ENCODE data around the gene RGMA. TPM values are rescaled to one million over a fixed set of nuclear protein-coding genes. Genes with fewer than 3 reads are reported as not detected.
A peak's percentile ranks its signal among the peaks of the same experiment; 100 is the strongest.
"Not testable (repeated sequence)": the region's sequence is repeated elsewhere in the genome, so short reads cannot be mapped to it uniquely, and the experiment has no call there.

The RGMA gene
- total and polyA plus RNA-seq, 2 of the 8 experiments (the other 6 are each of a cell fraction or from before 2014, with no cell fraction given), result 19.9 to 39.8 TPM

GRCh38 chr15:93062628-93063261, 26.3 kb downstream of the RGMA start:
- H2BK15ac ChIP-seq (ENCODE audit: low read length); H3K9me3 ChIP-seq (ENCODE audit: insufficient read depth in 2 of 2, low read depth in 1 of 2, low read length in 1 of 2); H2AFZ ChIP-seq (ENCODE audit: low read length); H4K8ac ChIP-seq (ENCODE audit: extremely low read depth, insufficient read depth, low read length); CTCF ChIA-PET (ENCODE audit: partially characterized antibody); H3K27me3 ChIP-seq (replicated peaks in 1 of 4; ENCODE audit: control insufficient read depth in 3 of 4, extremely low read depth in 1 of 4, insufficient read depth in 3 of 4, low read length in 3 of 4); H3K23me2 ChIP-seq (ENCODE audit: low read depth, low read length); H3K23ac ChIP-seq (ENCODE audit: insufficient read length); H3K4ac ChIP-seq (replicated peaks; ENCODE audit: insufficient read length, low read depth, low read length); H4K91ac ChIP-seq (replicated peaks; ENCODE audit: insufficient read length, low read length); DNase-seq (ENCODE audit: low read depth in 1 of 2, low spot score in 2 of 2); H3K14ac ChIP-seq (ENCODE audit: insufficient read length); H3K56ac ChIP-seq (replicated peaks; ENCODE audit: insufficient read length, low read depth, low read length); H2BK120ac ChIP-seq (replicated peaks; ENCODE audit: low read depth, low read length): not testable (repeated sequence)
- peak overlapping the region; percentile 59; the same call in 1 of the 2 replicates for H2AK5ac ChIP-seq (ENCODE audit: low read depth, low read length)
- H3K79me1 ChIP-seq (ENCODE audit: low read depth, low read length), result peaks cover 35% of the 10 kb centered on the region
- peak overlapping the region; percentile 69 for H3K27ac ChIP-seq (ENCODE audit: low read depth, low read length)
- peak overlapping the region; percentile 45 to 79 for H3K4me2 ChIP-seq (ENCODE audit: insufficient read depth in 1 of 2, low read depth in 2 of 2, low read length in 2 of 2)
- peaks cover 5 to 61% (median 13%) of the 10 kb centered on the region in 4 experiments for H3K36me3 ChIP-seq (ENCODE audit: control insufficient read depth in 2 of 4, insufficient read depth in 4 of 4, low read length in 3 of 4)
- 49% methylated on average over 10 of the region's 13 CpGs; no CpG with 5 or more reads in 1 of the 2 experiments for WGBS, 2 experiments (ENCODE audit: extremely low coverage in 1 of 2, insufficient coverage in 1 of 2, insufficient read length in 1 of 2, insufficient replicate concordance in 2 of 2, low coverage in 1 of 2, low lambda C conversion rate in 2 of 2, missing lambda C conversion rate in 1 of 2)
- peak overlapping the region; percentile 87; the same call in 1 of the 2 replicates for H3K18ac ChIP-seq (ENCODE audit: extremely low read depth, low read length)
- H3K79me2 ChIP-seq (ENCODE audit: control insufficient read depth in 1 of 2, insufficient read depth in 2 of 2, low read length in 2 of 2), result peaks cover 14 to 82% of the 10 kb centered on the region in 2 experiments
- peak overlapping the region; percentile 94 for H2BK12ac ChIP-seq (ENCODE audit: low read depth, low read length)
- 0 out of 7 replicates have a peak overlapping the region, but pooled peaks of 1 of the 4 experiments have one; percentile 16 for H3K9ac ChIP-seq (replicated peaks in 1 of 4; ENCODE audit: extremely low read depth in 1 of 4, low read depth in 3 of 4, low read length in 3 of 4)
- peaks cover 17 to 20% of the 10 kb centered on the region in 2 experiments for H4K20me1 ChIP-seq (replicated peaks in 1 of 2; ENCODE audit: control insufficient read depth in 1 of 2, insufficient read depth in 2 of 2, low read length in 2 of 2)
- POLR2A ChIA-PET (ENCODE audit: partially characterized antibody), result interaction anchor here (1.1 to 6.3 kb wide), 2 partner anchors 8 to 28 kb away, joined by 5 to 62 read pairs; no protein-coding TSS in a partner anchor
- H4K5ac ChIP-seq (ENCODE audit: insufficient read length, low read depth, low read length), result peak overlapping the region; percentile 39
- peak overlapping the region; percentile 78; the same call in 1 of the 2 replicates for H2BK5ac ChIP-seq (ENCODE audit: low read depth, low read length)
- peak; percentile 57 for FAIRE-seq
- H3K4me3 ChIP-seq (ENCODE audit: extremely low read depth in 1 of 4, insufficient read depth in 2 of 4, low read depth in 3 of 4, low read length in 4 of 4), result peak overlapping the region in 2 of 4 experiments; percentile 5 to 10; a peak in 1 of 8 replicates
- H3K4me1 ChIP-seq (replicated peaks in 1 of 4; ENCODE audit: control insufficient read depth in 3 of 4, insufficient read depth in 4 of 4, low read length in 3 of 4), result peaks cover 23 to 60% (median 46%) of the 10 kb centered on the region in 4 experiments
- peak overlapping the region; percentile 72; the same call in 1 of the 2 replicates for H2BK20ac ChIP-seq (ENCODE audit: low read length)

Data from H1 (cell line).